ENCODE data around the gene MAP3K4.

MAP3K4 gene

GRCh38 chr6:161050134-161050765 lies 58.7 kb downstream of the MAP3K4 start:
- DNase-seq: peak; percentile 57

GRCh38 chr6:161053103-161053502 lies 61.5 kb downstream of the MAP3K4 start:
- no peak for DNase-seq

- DNase-seq: no peak
Measured at GRCh38 chr6:161054876-161055275, 63.3 kb downstream of the MAP3K4 start.

- DNase-seq: peak; percentile 21
Measured at GRCh38 chr6:161056451-161056850, 64.9 kb downstream of the MAP3K4 start.

- DNase-seq: no peak
Measured at GRCh38 chr6:161057103-161058091, 65.8 kb downstream of the MAP3K4 start.

- DNase-seq: no peak
Measured at GRCh38 chr6:161058741-161059140, 67.2 kb downstream of the MAP3K4 start.

GRCh38 chr6:161061576-161061975 lies 70.0 kb downstream of the MAP3K4 start:
- no peak for DNase-seq

- no peak for DNase-seq
Measured at GRCh38 chr6:161064915-161065314, 73.3 kb downstream of the MAP3K4 start.

- DNase-seq: no peak
Measured at GRCh38 chr6:161066511-161066910, 74.9 kb downstream of the MAP3K4 start.

- no peak for DNase-seq
Measured at GRCh38 chr6:161067749-161068148, 76.2 kb downstream of the MAP3K4 start.

GRCh38 chr6:161068321-161068741 lies 76.8 kb downstream of the MAP3K4 start:
- DNase-seq: no peak

GRCh38 chr6:161073930-161074329 lies 82.4 kb downstream of the MAP3K4 start:
- no peak for DNase-seq

GRCh38 chr6:161074496-161075121 lies 83.0 kb downstream of the MAP3K4 start:
- no peak for DNase-seq

- no peak for DNase-seq
Measured at GRCh38 chr6:161076181-161076677, 84.7 kb downstream of the MAP3K4 start.

GRCh38 chr6:161079566-161080262 lies 88.1 kb downstream of the MAP3K4 start:
- DNase-seq: peak; percentile 80

GRCh38 chr6:161080263-161080970 lies 88.8 kb downstream of the MAP3K4 start:
- DNase-seq: no peak

- no peak for DNase-seq
Measured at GRCh38 chr6:161082215-161082614, 90.6 kb downstream of the MAP3K4 start.

GRCh38 chr6:161085246-161085645 lies 93.7 kb downstream of the MAP3K4 start:
- peak; percentile 68 for DNase-seq

- no peak for DNase-seq
Measured at GRCh38 chr6:161088676-161089328, 97.2 kb downstream of the MAP3K4 start.

GRCh38 chr6:161091151-161091550 lies 99.6 kb downstream of the MAP3K4 start:
- no peak for DNase-seq

GRCh38 chr6:161091972-161092701 lies 100.6 kb downstream of the MAP3K4 start:
- peak; percentile 23 for DNase-seq

All from activated CD4-positive, alpha-beta T cell treated with anti-CD3 and anti-CD28 coated beads, Interleukin-10, Interleukin-2, amounts not matched to agents 100 ng/mL and 50 ng/mL, durations not matched to agents 16 hours and 8 hours (primary cell).